EL (cell line): ENCODE results near the gene IFITM1.

ENCODE experiments used
- DNase-seq: peaks from one replicate; pipeline ENCODE4 v3.0.0-alpha.2; 2016

The IFITM1 gene

DNA sequence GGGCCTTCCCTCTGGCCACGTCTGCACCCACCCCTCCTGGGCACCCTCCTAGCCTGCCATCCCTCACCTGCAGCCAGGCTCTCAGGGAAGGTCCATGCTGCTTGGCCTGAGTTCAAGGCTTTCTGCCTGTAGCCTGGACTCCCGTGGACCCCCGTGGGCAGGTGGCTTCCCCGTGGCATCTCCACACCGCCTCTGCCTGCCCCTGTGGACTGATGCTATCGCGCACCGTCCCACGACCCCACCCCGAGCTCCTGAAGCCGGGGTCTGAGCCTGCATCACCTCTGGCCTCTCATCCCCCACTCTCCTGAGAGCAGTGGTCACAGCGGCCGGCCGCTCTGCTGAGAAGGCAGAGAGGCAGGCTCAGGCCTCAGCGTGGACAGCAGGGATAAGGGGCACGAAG lies 19.1 kb upstream of the IFITM1 start:
- no peak for DNase-seq

DNA sequence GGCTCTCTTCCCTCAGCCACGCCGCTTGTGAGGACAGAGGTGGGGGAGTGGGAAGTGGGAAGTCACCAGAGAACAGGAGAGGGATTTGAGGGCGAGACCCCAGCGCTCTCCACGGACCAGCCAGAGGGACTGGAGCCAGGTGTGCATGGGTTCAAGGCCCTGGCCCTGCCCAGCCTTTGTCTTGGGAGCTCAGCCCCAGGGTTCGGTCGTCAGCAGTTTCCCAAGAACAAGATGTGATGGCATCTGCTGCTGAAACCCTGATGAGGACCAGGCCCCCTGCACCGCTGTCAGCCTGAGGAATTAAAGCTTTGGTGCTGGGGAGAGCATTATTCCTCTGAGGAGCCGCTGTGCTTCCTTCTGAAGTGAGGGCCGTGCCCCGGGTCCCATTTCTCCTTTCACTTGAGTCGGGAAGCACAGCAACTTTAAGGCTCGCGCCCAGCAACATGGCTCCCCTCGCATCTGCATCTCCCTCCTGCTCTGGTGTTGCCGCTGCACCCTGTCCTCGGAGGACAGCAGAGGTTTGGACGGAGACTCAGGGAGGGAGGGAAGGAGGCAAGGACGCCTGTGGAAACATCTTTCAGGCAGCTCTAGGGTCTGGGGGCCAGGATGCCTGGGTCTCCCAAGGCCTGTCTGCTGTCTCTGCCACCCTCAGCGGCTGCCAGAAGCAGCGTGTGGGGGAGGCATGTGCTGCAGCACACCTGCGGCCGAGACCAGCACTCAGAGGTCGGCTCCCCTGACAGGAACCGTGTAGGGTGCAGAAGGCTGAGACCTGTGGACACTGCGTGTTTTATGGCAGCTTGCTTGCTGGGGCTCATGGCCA lies 18.3 kb upstream of the IFITM1 start:
- DNase-seq, result no peak

DNA sequence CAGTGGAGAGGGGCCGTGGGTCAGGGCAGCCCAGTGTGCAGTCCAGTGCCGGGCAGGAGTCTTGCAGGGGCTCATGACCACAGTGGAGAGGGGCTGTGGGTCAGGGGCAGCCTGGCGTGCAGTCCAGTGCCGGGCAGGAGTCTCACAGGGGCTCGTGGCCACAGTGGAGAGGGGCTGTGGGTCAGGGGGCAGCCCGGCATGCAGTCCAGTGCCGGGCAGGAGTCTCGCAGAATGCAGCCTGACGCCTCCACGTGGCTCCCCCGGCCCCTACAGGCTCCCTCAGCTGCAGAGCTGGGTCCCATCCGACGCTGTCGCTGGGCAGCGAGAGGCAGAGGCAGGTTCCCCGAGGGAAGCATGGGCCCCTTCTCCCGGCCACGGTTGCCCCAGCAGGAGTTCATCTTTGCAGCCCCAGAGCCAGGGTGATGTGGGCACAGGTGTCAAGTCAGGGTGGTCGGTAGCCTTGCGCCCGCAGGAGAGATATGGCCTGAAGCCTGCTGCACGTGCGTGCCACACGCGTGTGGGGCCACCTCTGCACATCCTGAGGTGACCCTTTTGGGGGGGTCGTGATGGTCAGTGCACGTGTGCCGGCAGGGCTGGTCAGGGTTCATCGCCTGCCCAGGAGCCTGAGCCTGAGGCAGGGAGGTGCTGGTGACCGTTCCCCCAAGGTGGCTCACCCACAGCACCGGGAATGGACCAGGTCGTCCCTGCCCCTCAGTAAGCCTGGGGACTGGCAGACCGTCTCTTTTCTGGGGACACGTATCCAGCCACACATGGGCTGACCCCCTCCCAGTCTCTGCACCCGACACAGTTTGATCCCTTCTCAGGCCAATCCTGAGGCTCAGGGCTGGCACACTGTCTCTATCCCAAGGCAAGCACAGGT lies 17.4 kb upstream of the IFITM1 start:
- DNase-seq, result no peak

DNA sequence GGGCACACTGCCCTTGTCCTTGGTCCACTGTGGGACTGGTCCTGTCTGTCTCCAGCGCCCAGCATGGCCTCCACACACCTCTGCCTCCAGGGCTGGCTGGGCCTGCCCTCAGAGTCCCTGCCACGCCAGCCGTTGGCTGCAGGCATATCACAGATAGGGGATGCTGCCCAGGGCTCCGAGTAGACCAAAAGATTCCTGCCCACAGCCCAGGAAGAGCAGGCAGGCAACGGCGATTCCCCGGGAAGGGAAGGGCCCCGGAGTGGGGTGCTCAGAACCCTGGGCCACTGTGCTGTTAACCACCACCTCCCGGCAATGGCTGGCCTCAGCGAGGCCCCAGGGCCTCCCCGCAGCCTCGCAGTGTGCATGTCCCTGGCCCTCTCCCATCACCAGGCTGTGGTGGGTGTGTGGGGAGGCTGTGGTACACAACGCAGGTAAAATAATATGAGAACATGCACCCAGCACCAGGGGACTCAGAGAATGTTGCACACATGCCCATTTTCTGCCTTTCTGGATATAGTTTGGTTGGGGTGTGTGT lies 16.7 kb upstream of the IFITM1 start:
- no peak for DNase-seq

DNA sequence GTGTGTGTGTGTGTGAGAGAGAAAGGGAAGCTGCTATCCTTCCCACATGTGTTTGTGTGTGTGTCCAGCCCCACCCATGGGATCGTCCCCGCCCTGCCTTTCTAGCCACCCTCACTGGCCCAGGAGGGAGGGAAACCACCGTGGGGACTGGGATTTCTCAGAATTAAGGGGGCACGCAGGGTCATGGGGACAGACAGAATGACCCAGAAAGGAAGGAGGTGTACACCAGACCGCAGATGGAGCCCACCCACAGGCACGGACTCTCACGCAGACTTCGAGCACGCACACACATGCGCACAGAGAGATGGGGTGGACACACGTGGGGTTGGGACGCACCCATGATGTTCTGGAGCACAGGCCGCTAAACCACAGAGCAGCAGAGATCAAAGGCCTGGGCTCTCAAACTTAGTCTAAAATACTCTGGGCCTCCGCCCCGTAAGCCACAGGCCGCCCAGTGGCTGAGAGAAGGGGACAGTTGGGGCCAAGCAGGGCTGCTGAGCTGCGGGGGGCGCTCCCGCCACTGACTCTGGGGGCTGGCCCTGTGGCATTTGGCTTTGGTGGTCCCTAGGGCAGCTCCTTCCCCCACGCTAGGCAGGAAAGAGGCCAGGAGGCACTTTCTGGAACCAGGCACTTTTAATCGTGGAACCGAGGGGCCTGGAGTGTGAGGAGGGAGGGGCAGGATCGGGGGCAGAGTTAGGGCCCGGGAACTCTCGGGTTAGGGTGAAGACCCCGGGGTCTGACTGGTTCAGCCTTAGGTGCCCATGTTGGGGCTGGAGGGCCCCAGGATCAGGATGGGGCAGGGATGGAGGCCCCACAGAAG lies 16.0 kb upstream of the IFITM1 start:
- no peak for DNase-seq

DNA sequence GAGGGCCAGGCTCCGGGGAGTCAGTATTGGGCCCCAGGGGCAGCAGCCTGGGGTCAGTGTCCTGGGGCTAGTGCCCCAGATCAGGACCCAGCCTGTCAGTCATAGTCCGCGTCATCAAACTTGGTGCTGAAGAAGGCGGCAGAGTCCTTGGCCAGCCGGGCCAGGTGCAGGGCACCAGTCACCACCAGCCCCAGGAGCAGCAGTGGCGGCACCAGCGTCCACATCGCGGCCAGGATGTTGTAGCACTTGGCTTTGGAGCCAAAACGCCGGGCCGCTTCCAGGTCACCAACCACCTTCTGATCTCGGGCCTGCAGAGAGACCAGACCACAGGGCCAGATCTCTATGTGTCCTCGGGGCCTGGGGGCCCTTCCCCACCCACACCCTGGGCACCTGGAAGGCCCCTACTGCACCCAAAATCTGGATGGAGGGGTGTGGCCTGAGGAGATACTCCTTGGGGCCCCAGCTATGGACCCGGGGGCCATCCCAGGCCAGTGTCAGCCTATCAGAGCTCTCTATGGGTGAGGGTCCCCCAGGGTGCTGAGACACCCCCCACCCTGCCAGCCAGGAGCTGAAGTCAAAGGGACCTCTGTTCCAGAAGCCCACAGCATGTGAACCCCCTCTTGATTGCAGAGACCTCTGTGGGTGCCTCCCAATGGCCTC lies 15.3 kb upstream of the IFITM1 start:
- DNase-seq, result no peak

DNA sequence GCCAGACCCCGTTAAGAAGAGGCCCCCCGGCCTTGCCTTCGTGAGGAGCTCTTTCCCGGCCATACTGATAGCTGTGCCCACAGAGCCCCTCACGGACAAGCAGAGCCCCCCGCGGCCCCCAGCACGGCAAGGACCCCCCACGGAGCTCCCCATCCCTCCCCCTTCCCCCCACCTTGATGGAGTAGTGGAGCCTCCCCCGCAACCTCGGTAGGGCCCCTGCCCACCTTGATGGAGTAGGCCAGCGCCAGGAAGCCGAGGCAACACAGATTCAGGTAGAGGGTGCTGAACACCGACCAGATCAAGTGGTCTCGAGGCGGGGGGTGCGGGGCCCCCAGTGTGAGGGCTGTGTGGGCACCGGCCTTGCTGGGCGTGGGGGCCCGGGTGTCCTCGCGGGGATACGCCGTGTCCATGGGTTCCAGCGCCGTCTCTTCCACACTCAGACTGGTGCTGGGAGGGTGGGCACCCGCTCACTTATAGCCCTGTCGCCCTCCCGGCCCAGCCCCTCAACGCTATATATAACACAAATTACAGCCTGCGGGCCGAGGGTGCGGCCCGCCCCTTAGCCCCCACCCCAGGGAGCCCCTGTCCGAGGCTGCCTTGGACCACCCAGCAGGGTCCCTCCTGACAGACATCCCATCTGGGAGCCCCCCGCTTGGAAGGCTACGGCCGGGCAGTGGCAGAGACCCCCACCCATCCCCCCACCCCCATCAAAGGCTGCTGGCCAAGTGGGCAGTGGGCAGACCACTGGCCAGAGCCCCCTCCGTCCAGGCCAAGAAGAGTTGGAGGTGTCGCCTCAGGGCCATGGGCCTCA lies 14.6 kb upstream of the IFITM1 start, which contains the start of gene IFITM5:
Gene IFITM5, minus strand, starts transcription at position 446 of the 811 bp plus-strand sequence. Its CDS starts 36 bp downstream, at position 410.
- no peak for DNase-seq

DNA sequence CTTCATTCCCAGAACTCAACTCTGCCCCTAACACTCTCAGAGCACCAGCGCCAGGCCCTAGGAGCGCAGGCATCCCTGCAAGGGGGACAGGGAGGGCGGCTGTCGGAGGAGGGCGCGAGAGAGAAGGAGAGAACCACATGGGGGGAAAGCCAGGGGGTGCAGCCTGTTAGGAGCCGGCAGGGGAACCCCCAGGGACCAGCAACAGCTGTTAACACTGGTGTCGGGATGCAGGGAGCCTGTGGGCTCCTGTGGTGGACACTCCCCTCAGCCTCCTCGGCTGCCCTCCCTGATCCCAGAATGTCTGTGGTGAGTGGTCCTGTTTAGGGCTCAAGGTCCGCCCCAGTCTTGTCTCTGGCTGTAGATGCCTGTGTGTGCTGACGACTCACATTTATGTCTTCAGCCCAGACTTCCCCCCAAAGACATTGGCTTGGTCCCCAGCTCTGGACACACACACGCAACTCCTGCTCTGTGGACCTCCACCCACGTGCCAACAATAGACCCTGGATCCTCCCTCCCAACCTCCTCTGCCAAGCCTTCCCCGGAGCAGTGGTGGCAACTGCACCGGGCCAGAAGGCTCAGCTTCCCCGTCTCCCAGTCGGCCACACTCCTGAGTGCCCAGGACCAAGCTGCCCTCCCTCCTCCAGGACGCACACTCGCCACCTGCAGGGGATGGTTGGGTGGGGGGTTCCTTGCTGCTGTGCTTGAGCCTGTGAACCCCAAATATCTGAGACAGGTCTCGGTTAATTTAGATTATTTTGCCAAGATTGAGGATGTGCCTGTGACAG lies 13.7 kb upstream of the IFITM1 start:
- DNase-seq, result no peak

DNA sequence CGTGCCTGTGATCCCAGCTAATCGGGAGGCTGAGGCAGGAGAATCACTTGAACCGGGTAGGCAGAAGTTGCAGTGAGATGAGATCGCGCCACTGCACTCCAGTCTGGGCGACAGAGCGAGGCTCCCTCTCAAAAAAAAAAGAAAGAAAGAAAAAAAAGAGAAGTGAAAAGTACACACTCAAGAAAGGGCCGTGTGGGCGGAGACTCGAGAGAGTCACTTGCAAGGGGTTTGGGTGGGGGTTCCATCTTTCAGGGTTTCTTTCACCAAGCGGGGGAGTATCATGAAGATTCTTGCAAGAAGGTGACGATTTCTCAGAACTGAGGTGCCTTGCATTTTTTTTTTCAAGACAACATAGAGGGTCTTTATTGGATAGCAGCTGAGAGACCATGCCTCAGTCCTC lies 10.5 kb upstream of the IFITM1 start:
- DNase-seq, result no peak

DNA sequence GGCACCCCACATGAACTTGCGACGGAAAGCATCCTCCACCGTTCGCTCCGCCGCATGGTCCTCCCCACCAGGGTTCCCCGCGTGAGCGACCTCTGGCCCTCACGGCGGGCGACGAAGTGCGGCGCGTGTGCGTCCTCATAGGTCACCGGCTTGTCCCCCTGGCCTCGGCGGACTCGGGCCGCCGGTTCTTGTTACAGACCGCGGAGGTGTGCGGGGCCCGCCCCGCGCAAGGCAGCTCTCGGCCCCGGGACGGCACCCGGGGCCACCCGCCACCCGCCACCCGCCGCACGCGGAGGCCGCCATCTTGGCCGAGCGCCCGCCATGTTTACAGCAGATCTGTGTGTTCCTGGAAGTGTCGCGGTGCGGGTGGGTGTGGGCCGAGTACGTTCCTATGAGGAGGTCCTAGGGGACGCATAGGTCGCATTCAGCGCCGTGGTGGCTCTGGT lies 9.8 kb upstream of the IFITM1 start:
- DNase-seq, result no peak

DNA sequence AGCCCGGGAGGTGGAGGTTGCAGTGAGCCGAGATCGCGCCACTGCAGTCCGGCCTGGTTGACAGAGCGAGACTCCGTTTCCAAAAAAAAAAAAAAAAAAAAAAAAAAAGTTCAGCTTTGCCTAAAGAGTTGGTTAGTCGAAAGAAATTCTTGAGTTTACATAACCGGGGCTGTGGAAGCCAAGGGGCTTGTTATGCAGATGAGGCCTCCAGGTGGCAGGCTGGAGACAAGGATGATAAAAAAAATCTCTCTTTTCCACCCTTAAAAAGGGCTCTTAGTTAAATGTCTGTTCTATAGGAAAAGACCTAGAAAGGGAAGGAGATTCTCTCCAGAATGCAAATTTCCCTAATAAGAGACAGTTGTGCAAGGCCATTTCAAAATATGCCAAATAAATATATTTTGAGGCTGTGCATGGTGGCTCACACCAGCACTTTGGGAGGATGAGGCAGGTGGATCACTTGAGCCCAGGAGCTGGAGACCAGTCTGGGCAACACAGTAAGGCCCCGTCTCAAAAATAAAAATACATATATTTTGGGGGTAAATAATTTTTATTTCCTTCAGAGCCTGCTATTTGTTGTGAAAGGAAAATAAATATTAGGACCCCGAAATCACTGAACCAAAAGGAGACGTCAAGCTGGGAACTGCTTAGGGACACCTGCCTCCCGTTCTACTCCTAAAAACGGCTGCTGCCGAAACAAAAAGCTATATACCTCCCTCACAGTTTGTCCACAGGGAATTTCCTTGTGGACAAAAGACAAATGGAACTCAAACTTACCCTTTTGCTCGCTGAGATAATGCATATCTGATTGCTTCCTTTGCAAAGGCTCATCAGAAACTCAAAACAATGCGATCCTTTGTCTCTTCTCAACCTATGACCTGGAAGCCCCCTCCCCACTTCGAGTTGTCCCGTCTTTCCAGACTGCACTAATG lies 8.7 kb upstream of the IFITM1 start:
- peak; percentile 67 for DNase-seq

DNA sequence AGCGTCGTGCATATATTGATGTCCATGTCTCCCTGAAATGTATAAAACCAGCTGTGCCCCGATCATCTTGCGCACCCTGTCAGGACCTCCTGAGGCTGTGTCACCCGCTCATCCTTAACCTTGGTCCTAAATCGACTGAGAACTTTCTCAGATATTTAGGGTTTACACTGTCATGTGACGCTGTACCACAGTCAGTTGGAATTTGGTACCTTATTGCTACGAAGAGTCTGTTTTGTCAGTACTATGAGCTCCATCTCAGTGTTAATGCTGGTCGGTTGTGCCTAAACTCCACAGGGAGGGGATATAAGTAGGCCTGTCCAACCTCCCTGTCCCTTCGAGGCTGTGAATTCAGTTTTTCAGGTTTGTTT lies 8.0 kb upstream of the IFITM1 start:
- DNase-seq, result no peak

DNA sequence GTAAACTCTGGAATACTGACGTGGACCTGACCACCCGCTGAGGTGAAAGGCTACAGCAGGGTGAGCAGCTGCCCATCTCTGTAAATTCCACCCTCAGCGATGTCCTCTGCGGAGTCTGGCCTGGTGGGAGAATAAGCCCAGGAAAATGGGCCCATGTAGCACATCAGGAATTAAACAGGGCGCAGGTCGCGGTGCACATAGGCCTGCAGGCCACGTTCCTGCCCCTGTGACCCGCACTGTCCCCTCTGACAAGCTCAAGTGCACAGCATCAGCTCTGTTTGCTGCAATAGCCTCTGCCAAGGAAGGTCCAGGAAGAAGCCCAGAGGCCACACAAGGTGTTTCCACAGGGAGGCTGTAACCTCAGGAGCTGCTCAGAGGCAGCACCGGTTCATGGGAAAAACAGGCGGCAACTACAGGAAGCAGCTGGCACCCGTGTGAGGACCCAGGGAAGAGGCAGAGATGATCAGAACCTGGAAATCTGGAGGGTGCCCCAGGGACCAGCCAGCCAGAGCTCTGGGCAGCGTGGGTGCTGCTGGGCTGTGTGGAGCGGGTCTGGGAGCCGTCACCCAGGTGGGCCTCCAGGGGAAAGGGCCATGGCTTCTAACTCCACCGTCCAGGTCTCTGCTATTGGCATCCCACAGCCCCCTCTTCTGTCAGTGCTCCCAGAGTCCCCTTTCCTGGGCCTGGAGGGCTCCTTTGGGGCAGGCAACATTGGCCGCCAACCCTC lies 7.0 kb upstream of the IFITM1 start:
- DNase-seq, result no peak

DNA sequence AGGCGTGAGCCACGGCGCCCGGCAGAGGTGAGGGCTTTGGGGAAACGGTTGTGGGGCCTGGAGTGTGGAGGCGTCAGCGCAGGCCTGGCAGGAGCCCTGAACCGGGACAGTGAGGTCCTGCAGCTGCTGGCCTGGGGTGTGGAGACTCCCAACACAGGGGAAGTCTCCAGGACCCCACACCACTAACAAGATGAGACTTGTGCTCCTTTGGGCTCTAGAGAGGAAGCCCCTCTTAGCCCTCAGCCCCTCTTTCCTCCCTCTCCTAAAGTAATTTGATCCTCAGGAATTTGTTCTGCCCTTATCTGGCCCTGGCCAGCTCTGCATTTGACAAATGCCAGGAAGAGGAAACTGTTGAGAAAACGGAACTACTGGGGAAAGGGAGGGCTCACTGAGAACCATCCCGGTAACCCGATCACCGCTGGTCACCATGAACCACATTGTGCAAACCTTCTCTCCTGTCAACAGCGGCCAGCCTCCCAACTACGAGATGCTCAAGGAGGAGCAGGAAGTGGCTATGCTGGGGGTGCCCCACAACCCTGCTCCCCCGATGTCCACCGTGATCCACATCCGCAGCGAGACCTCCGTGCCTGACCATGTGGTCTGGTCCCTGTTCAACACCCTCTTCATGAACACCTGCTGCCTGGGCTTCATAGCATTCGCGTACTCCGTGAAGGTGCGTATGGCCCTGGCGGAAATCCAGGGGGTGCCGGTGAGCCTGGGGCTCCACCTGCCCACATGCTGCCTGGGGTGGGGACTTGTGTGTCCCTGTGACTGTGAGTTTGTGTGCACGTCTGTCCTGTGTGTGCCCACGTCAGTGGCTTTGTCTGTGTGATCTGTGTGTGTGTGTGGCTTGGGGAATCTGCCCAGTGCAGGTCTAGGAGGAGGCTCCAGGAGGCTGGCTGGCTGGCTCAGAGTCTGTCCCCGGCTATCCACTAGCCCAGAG lies 5.8 kb upstream of the IFITM1 start, which contains the start of gene IFITM2:
Gene IFITM2, plus strand, starts transcription at position 51 of the 943 bp plus-strand sequence. Its CDS starts 377 bp downstream, at position 428.
- peak; percentile 82 for DNase-seq

DNA sequence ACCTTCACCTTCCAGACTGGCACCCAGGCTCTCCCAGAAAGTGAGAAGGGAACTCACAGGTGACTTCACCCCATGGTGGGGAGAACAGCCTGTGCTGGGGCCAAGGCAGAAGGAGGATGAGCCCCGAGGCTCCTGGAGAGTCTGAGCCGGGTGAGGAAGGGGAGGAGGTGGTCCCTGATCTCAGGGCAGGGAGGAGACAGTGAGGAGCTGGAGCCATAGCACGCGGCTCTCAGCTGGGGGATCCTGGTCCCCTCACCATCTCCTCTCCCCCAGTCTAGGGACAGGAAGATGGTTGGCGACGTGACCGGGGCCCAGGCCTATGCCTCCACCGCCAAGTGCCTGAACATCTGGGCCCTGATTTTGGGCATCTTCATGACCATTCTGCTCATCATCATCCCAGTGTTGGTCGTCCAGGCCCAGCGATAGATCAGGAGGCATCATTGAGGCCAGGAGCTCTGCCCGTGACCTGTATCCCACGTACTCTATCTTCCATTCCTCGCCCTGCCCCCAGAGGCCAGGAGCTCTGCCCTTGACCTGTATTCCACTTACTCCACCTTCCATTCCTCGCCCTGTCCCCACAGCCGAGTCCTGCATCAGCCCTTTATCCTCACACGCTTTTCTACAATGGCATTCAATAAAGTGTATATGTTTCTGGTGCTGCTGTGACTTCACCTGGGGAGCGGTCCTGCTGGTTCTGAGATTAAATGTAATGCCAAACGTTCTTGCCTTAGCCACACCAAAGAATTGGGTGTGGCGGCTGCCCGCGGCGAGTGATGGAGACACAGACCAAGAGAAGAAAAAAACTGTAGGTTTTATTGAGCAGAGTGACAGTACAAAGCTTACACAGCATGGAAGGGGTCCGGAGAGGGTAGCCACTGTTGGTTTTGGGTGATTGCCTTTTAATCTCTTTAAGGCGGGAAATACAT lies 4.8 kb upstream of the IFITM1 start:
- DNase-seq, result peak; percentile 19

DNA sequence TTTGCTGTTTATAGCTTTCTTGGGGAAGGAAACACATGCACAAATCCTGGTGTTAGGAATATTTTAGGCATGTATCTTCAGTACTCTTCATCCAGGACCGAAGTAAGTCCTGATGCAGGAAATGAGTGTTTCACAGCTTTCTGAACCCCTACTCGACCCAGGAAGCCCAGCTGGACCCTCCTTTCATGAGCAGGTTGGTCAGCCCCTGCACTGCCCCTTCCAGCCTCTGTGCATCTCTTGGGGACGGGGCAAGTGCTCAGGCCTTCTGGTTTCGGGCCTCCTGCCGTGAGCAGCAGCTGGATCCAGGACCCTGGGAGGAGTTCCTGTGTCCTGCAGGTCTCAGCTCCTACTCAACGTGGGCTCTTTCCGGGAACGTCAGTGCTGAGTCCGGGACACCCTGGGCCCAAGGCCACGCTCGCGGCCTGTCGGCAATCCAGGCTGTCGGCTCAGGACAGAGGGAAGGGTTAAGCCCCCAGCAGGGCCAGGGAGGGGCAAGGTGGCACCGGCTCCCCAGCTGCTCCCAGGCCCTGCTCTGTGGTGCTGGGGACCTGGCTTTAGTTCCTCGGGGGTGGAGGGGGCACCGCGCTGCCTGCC lies 3.8 kb upstream of the IFITM1 start:
- peak; percentile 46 for DNase-seq
